HepG2 (cell line): Measurements from ENCODE around the gene R3HCC1L. TPM values are rescaled to one million over a fixed set of nuclear protein-coding genes. Genes with fewer than 3 reads are reported as not detected.

Source experiments
- ATAC-seq: fragments of 200-7000 bp; cut with Tn5 transposase; 3 replicates; pipeline ENCODE4 v1.9.1; 2020; ENCODE audit warnings: mild to moderate bottlenecking, moderate library complexity
- BruUV-seq: library from RNA; stranded (reverse); fragments of 400-500 nt; replicated peaks from 2 replicates; lab custom pipeline; 2021; lab: Mats Ljungman, UMichigan
- CTCF ChIA-PET: fragments of 300-600 bp; formaldehyde crosslinking; extraction: SDS; loops from one replicate; lab custom pipeline; 2021; ENCODE audit warnings: low total read pairs, inconsistent platforms, low intra/inter-chr PET ratio; lab: Yijun Ruan, JAX
- POLR2A ChIA-PET: fragments of 350-600 bp; sonication (Branson Sonifier 250); formaldehyde crosslinking; loops from one replicate; lab custom pipeline; 2020; ENCODE audit warnings: antibody characterized with exemption, inconsistent platforms; lab: Yijun Ruan, JAX
- DNase-seq: peaks from one replicate; pipeline ENCODE4 v3.0.0-alpha.2; 2015; ENCODE audit warnings: low spot score
- FAIRE-seq: peaks from 3 replicates; lab custom pipeline; 2011; peaks lifted over from hg19 to GRCh38; lab: Jason Lieb, UNC
- H2AFZ ChIP-seq: one replicate; pipeline ENCODE4 v1.6.1; 2011; ENCODE audit warnings: low read length, inconsistent platforms
- H3K27ac ChIP-seq: fragments of 300-600 bp; 3 replicates; pipeline ENCODE4 v1.8.0; 2011; ENCODE audit warnings: mixed run types, mild to moderate bottlenecking, mixed read lengths, low read length, inconsistent platforms; ENCODE audit not compliant: insufficient read depth; ENCODE audit errors: extremely low read length
- H3K27me3 ChIP-seq, 2 experiments: fragments of 200-600 bp in 1 of 2; 2 replicates in 1 of 2; 3 replicates in 1 of 2; pipeline versions ENCODE4 v1.6.0 to v1.8.0; 2011; ENCODE audit warnings: low read length in 2 of 2, mild to moderate bottlenecking in 2 of 2, moderate library complexity in 2 of 2, inconsistent platforms in 1 of 2; ENCODE audit not compliant: insufficient read depth in 2 of 2, control insufficient read depth in 1 of 2
- H3K36me3 ChIP-seq, 2 experiments: fragments of 200-600 bp in 1 of 2; replicated peaks in 1 of 2; 2 replicates in 1 of 2; 3 replicates in 1 of 2; pipeline versions ENCODE4 v1.5.1 to v1.8.0; 2011; ENCODE audit warnings: low read length in 2 of 2, inconsistent platforms in 1 of 2; ENCODE audit not compliant: insufficient read depth in 2 of 2, control insufficient read depth in 1 of 2
- H3K4me1 ChIP-seq: 2 replicates; pipeline ENCODE4 v1.5.1; 2012; ENCODE audit warnings: low read length, inconsistent platforms; ENCODE audit not compliant: insufficient read depth
- H3K4me2 ChIP-seq: 2 replicates; pipeline ENCODE4 v1.6.0; 2011; ENCODE audit warnings: low read depth, low read length, inconsistent platforms
- H3K4me3 ChIP-seq, 3 experiments: fragments of 200-600 bp in 1 of 3; sonication (generic), shearing (Covaris generic) in 1 of 3; replicated peaks in 1 of 3; 2 replicates each; pipeline ENCODE4 v1.5.1; 2011 to 2016; ENCODE audit warnings: low read length in 3 of 3, inconsistent platforms in 2 of 3, low read depth in 2 of 3, mild to moderate bottlenecking in 2 of 3, control low read depth in 1 of 3, mixed read lengths in 1 of 3; ENCODE audit not compliant: insufficient read depth in 1 of 3
- H3K79me2 ChIP-seq: one replicate; pipeline ENCODE4 v1.6.1; 2011; ENCODE audit warnings: low read length, inconsistent platforms; ENCODE audit not compliant: insufficient read depth
- H3K9ac ChIP-seq: 2 replicates; pipeline ENCODE4 v1.6.0; 2011; ENCODE audit warnings: mild to moderate bottlenecking, low read depth, low read length, inconsistent platforms; ENCODE audit not compliant: insufficient read depth
- H3K9me3 ChIP-seq: 2 replicates; pipeline ENCODE4 v1.5.1; 2012; ENCODE audit warnings: mild to moderate bottlenecking, low read length
- H4K20me1 ChIP-seq: 2 replicates; pipeline ENCODE4 v1.6.0; 2011; ENCODE audit warnings: inconsistent platforms, mild to moderate bottlenecking, low read length, moderate library complexity; ENCODE audit not compliant: insufficient read depth
- CBFB ChIP-seq: sonication (generic); formaldehyde crosslinking; IDR thresholded peaks from 2 replicates; pipeline ENCODE4 v1.4.0; 2020; ENCODE audit warnings: missing genetic modification reagents
- CBX2 ChIP-seq, 2 experiments: fragments of 200-600 bp in 1 of 2; sonication (generic); formaldehyde crosslinking in 1 of 2; IDR thresholded peaks; 2 replicates each; pipeline versions ENCODE4 v1.7.0 to v1.8.1; 2018 to 2022; ENCODE audit warnings: low read depth in 2 of 2, low read length in 1 of 2, mild to moderate bottlenecking in 1 of 2, missing genetic modification reagents in 1 of 2
- CC2D1A ChIP-seq: sonication (generic); formaldehyde crosslinking; IDR thresholded peaks from 2 replicates; pipeline ENCODE4 v1.8.1; 2023; ENCODE audit warnings: mild to moderate bottlenecking, missing genetic modification reagents
- FOXA1 ChIP-seq, 2 experiments: fragments of 450-650 bp in 1 of 2; sonication (generic) in 1 of 2; formaldehyde crosslinking in 1 of 2; IDR thresholded peaks; 2 replicates each; pipeline versions ENCODE4 v1.4.0 to v1.6.1; 2016 to 2020; ENCODE audit warnings: missing genetic modification reagents in 1 of 2
- GMEB1 ChIP-seq: sonication (generic); formaldehyde crosslinking; IDR thresholded peaks from 2 replicates; pipeline ENCODE4 v1.5.1; 2020; ENCODE audit warnings: missing genetic modification reagents, mild to moderate bottlenecking, borderline replicate concordance
- MEF2D ChIP-seq: sonication (generic); formaldehyde crosslinking; IDR thresholded peaks from 2 replicates; pipeline ENCODE4 v1.5.1; 2020; ENCODE audit warnings: mild to moderate bottlenecking, missing genetic modification reagents
- MTA1 ChIP-seq: sonication (generic); formaldehyde crosslinking; IDR thresholded peaks from 2 replicates; pipeline ENCODE4 v1.4.0; 2020; ENCODE audit warnings: missing genetic modification reagents, mild to moderate bottlenecking, borderline replicate concordance
- NR3C1 ChIP-seq: sonication (generic); formaldehyde crosslinking; IDR thresholded peaks from 2 replicates; pipeline ENCODE4 v1.4.0; 2020; ENCODE audit warnings: missing genetic modification reagents
- SP140L ChIP-seq: sonication (generic); formaldehyde crosslinking; IDR thresholded peaks from 2 replicates; pipeline ENCODE4 v1.4.0; 2020; ENCODE audit warnings: missing genetic modification reagents, borderline replicate concordance
- TAF1 ChIP-seq: sonication (generic); formaldehyde crosslinking; IDR thresholded peaks from 2 replicates; pipeline ENCODE4 v1.4.0; 2020; ENCODE audit warnings: missing genetic modification reagents
- ZNF230 ChIP-seq: sonication (generic); formaldehyde crosslinking; IDR thresholded peaks from 2 replicates; pipeline ENCODE4 v1.4.0; 2020; ENCODE audit warnings: mild to moderate bottlenecking, missing genetic modification reagents
- ZNF234 ChIP-seq: sonication (generic); formaldehyde crosslinking; conservative IDR thresholded peaks from 2 replicates; pipeline ENCODE4 v1.5.1; 2020; ENCODE audit warnings: mild to moderate bottlenecking, missing genetic modification reagents
- ZNF33B ChIP-seq: sonication (generic); formaldehyde crosslinking; IDR thresholded peaks from 2 replicates; pipeline ENCODE4 v1.5.1; 2020; ENCODE audit warnings: mild to moderate bottlenecking, missing genetic modification reagents
- ZNF547 ChIP-seq: sonication (generic); formaldehyde crosslinking; IDR thresholded peaks from 2 replicates; pipeline ENCODE4 v1.5.1; 2020; ENCODE audit warnings: mild to moderate bottlenecking, missing genetic modification reagents
- ZNF556 ChIP-seq: sonication (generic); formaldehyde crosslinking; IDR thresholded peaks from 2 replicates; pipeline ENCODE4 v1.4.0; 2020; ENCODE audit warnings: mild to moderate bottlenecking, missing genetic modification reagents, borderline replicate concordance
- WGBS: methylation state at CpG from one replicate; pipeline ENCODE4 v1.1.6; 2017; ENCODE audit warnings: low lambda C conversion rate; 5-methylcytosine and 5-hydroxymethylcytosine counted together
- in situ Hi-C: cut with HindIII; loops from 2 replicates; pipeline ENCODE4 v1.10.0; 2017; ENCODE audit warnings: low pct_unique_long_range_greater_than_20kb; ENCODE audit not compliant: extremely low pct_ligation_motif_present
- intact Hi-C: fragments of 100-400 bp; cut with micrococcal nuclease; formaldehyde crosslinking; loops from one replicate; pipeline ENCODE4 v1.10.0; 2022; ENCODE audit not compliant: unreplicated experiment
- polyA plus RNA-seq, 8 experiments: library from polyadenylated mRNA; depleted of rRNA in 3 of 8; stranded (reverse) in 7 of 8; unstranded in 1 of 8; fragments of >200 nt; fragmentation: Illumina TruSeq in 4 of 8; extraction: Trizol in 4 of 8; gene quantifications; 2 replicates each; pipeline versions ENCODE4 v1.2.1 to v1.2.3, GENCODE V29; 2011 to 2016; ENCODE audit warnings: low read depth in 4 of 8, missing spikeins in 1 of 8, mixed read lengths in 1 of 8; ENCODE audit not compliant: insufficient read depth in 1 of 8
- total RNA-seq, 5 experiments: library from RNA; depleted of rRNA; stranded (reverse); fragments of >200 nt; fragmentation: Illumina TruSeq; extraction: Trizol; gene quantifications; 2 replicates each; pipeline ENCODE4 v1.2.3, GENCODE V29; 2016; ENCODE audit warnings: low read depth in 1 of 5
- TF ChIP-seq, protein P1 (sequence below): sonication (generic); formaldehyde crosslinking; IDR thresholded peaks from 2 replicates; pipeline ENCODE4 v1.5.1; 2020; ENCODE audit warnings: missing genetic modification reagents, mild to moderate bottlenecking, borderline replicate concordance
- TF ChIP-seq, protein P2 (sequence below): sonication (generic); formaldehyde crosslinking; IDR thresholded peaks from 2 replicates; pipeline ENCODE4 v1.8.1; 2023; ENCODE audit warnings: mild to moderate bottlenecking, missing genetic modification reagents

R3HCC1L gene
- total and polyA plus RNA-seq, 2 of the 13 experiments (the other 11 are each of a cell fraction or from before 2014, with no cell fraction given), result 6.5 to 12.2 TPM

- ChIA-PET POLR2A (interaction anchor here (0.9 to 2.5 kb wide), 6 partner anchors 8 to 133 kb away, joined by 3 to 8 read pairs (median 4); partner anchors contain the start of gene R3HCC1L), CTCF (interaction anchor here (1.2 kb wide), 1 partner anchor 24 kb away, joined by 3 read pairs; no protein-coding TSS in a partner anchor)
- peaks cover 75% of the 10 kb centered on the region for H3K4me1 ChIP-seq
- BruUV-seq, result no TSS peak
- no peak overlapping the region for H2AFZ ChIP-seq
- H3K9me3 ChIP-seq, result no peaks in the 10 kb centered on the region
- no peaks in the 10 kb centered on the region for H3K36me3 ChIP-seq
- ATAC-seq (peak; percentile 1; the same call in 2 of the 3 replicates), DNase-seq (no peak), FAIRE-seq (no peak)
- intact Hi-C loops (no loop called here), in situ Hi-C loops (loop anchor here (5.0 kb wide), 1 partner anchor 40 kb away; no protein-coding TSS in a partner anchor)
- peak overlapping the region; percentile 67 to 80 (median 70); a peak in 5 of 6 replicates for H3K4me3 ChIP-seq
- no peaks in the 10 kb centered on the region for H4K20me1 ChIP-seq
- H3K27me3 ChIP-seq, result no peaks in the 10 kb centered on the region
- peak overlapping the region; percentile 78 for H3K9ac ChIP-seq
- WGBS, result 18% methylated on average over 14 of the region's 22 CpGs
- H3K79me2 ChIP-seq, result no peaks in the 10 kb centered on the region
- peak overlapping the region; percentile 42 for H3K27ac ChIP-seq
- H3K4me2 ChIP-seq, result peak overlapping the region; percentile 94
- TF ChIP-seq ZNF556 (CRISPR knock-in tag) (0 out of 2 replicates have a peak, but pooled peaks have one; percentile 44), ZNF547 (CRISPR knock-in tag) (0 out of 2 replicates have a peak, but pooled peaks have one; percentile 66), FOXA1 (IDR thresholded peaks at IDR 0.05) (no peak), FOXA1 (CRISPR knock-in tag; IDR thresholded peaks at IDR 0.05) (peak; percentile 72), CC2D1A (CRISPR knock-in tag) (0 out of 2 replicates have a peak, but pooled peaks have one; percentile 48), CBX2 (IDR thresholded peaks at IDR 0.05; ENCODE audit: low read depth, low read length) (no peak), CBX2 (CRISPR knock-in tag; IDR thresholded peaks at IDR 0.05; ENCODE audit: low read depth) (no peak; the same call in 1 of the 2 replicates), ZNF230 (0 out of 2 replicates have a peak, but pooled peaks have one; percentile 25), SP140L (CRISPR knock-in tag) (no peak), GMEB1 (CRISPR knock-in tag) (no peak), ZNF234 (CRISPR knock-in tag) (no peak), ZNF33B (CRISPR knock-in tag) (peak; percentile 72; the same call in 1 of the 2 replicates), MEF2D (no peak), NR3C1 (CRISPR knock-in tag) (no peak), CBFB (CRISPR knock-in tag) (no peak), TAF1 (CRISPR knock-in tag) (no peak), MTA1 (CRISPR knock-in tag) (0 out of 2 replicates have a peak, but pooled peaks have one; percentile 68)
- TF ChIP-seq, protein P1, sequence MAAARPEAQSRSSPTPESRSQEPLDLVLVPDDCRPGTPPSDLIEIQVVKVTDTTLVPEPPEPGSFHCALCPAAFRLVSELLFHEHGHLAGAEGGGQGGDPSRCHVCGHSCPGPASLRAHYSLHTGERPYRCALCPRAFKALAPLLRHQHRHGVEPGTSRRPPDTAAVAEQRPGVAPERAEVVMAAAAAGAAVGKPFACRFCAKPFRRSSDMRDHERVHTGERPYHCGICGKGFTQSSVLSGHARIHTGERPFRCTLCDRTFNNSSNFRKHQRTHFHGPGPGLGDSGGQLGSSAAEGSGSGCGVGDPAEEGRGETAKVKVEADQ (CRISPR knock-in tag), result 0 out of 2 replicates have a peak, but pooled peaks have one; percentile 59
- TF ChIP-seq, protein P2, sequence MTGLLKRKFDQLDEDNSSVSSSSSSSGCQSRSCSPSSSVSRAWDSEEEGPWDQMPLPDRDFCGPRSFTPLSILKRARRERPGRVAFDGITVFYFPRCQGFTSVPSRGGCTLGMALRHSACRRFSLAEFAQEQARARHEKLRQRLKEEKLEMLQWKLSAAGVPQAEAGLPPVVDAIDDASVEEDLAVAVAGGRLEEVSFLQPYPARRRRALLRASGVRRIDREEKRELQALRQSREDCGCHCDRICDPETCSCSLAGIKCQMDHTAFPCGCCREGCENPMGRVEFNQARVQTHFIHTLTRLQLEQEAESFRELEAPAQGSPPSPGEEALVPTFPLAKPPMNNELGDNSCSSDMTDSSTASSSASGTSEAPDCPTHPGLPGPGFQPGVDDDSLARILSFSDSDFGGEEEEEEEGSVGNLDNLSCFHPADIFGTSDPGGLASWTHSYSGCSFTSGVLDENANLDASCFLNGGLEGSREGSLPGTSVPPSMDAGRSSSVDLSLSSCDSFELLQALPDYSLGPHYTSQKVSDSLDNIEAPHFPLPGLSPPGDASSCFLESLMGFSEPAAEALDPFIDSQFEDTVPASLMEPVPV, result no peak
These were observed 132.8 kb downstream of the R3HCC1L start for GRCh38 chr10:98267069-98267893.
